T-helper 1 cell treated with Interleukin-12 subunit alpha and Interleukin-12 subunit beta and Interleukin-4 antibody, amounts not matched to agents 30 μg/mL and 1 μg/mL, for 36 hours (primary cell): ENCODE data around the gene MYO1A.

Experiments
- H3K27ac Mint-ChIP-seq: one replicate; pipeline ENCODE4 v1.8.0; 2021; ENCODE audit warnings: mild to moderate bottlenecking, mixed read lengths
- H3K27me3 Mint-ChIP-seq: one replicate; pipeline ENCODE4 v1.8.0; 2021; ENCODE audit warnings: low read depth, mixed read lengths
- H3K36me3 Mint-ChIP-seq: one replicate; pipeline ENCODE4 v1.8.0; 2021; ENCODE audit warnings: low read depth, mixed read lengths
- H3K4me1 Mint-ChIP-seq: one replicate; pipeline ENCODE4 v1.8.0; 2021; ENCODE audit warnings: low read depth, mixed read lengths
- H3K4me3 Mint-ChIP-seq: one replicate; pipeline ENCODE4 v1.8.0; 2021; ENCODE audit warnings: mild to moderate bottlenecking, moderate library complexity, mixed read lengths
- H3K9me3 Mint-ChIP-seq: one replicate; pipeline ENCODE4 v1.8.0; 2021; ENCODE audit warnings: mixed read lengths

MYO1A gene

DNA sequence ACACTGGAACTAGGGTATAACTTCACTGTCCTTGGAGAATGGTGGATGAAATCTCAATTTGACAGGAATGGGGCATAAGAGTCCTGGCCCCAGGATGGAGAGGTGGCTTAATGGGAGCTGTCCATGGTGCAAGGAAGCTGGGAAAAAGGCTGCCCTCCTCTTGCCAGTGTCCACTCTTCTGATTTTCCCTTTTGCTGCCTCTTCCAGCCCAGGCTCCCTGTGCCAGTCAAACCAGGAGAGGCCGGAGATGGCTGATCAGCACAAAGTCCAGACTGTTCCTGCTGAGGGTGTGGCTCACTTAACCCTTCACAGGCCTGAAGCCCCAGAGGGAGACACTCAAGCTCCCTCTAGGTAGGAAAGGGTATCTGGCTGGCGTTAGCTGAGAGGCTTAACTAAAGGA is at the start of gene MYO1A:
MYO1A (minus strand) TSS at position 240 of the 400 bp plus-strand sequence. CDS start 1,806 bp downstream, outside the sequence.
- Mint-ChIP-seq H3K27me3 (peaks cover 4% of the 10 kb centered on the region), H3K9me3 (no peaks in the 10 kb centered on the region), H3K4me3 (no peak within 1 kb of the TSS), H3K4me1 (peaks cover 18% of the 10 kb centered on the region), H3K27ac (no peak within 1 kb of the TSS), H3K36me3 (peaks cover 6% of the 10 kb centered on the region)

DNA sequence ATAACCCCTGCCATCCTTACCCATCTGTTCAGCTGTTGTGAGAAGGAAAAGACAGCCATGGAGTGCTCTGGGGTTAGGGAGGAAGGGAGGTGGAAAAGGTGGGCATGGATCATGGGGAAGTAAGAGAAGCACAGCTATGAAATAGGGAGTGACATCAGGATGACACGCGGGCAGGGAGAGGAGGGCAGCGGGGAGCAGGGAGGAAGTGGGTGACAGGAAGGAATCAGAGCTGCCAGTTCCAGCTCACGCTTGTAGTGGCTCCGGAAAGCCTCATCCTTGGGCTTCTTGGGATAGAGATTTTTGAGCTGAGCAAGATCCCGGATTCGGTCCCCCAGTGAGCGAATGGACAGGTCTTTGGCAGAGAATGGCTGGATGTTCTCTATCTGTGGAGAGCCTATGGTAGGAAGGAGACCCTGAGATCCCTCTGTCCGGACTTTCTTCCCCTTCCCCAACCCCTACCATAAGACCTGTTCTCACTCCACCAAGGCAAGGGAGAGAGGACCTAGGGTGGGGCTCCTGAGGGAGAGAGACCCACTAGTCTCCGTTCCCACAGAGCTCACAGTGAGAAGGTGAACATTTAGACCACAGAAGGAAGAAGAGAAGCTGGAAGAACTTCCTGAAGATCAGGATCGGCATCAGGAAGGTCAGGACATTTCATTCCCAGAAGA is 49.3 kb upstream of the MYO1A start:
- Mint-ChIP-seq H3K27ac (no peak overlapping the region), H3K4me3 (no peak overlapping the region), H3K36me3 (peaks cover 39% of the 10 kb centered on the region), H3K9me3 (no peaks in the 10 kb centered on the region), H3K4me1 (peaks cover 14% of the 10 kb centered on the region), H3K27me3 (no peaks in the 10 kb centered on the region)

DNA sequence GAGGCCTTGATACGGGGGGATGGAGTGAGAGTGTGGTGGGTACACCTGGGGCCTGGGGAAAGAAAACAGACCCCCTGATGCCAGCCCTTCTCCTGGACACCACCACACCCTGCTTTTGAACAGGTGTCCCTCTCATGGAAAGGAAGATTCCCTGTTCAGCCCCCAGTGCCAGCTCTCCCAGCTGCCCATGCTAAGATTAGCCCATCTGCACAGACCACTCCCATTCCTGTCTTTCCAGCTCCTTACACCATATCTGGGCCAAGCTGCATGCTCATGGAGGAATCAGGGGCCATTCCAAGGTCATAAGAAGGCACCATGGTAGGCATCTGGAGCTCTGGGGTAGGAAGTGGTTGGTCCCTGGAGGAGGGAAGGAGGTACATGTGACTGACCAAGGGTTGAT is 48.6 kb upstream of the MYO1A start:
- Mint-ChIP-seq H3K9me3 (no peaks in the 10 kb centered on the region), H3K27ac (no peak overlapping the region), H3K4me3 (no peak overlapping the region), H3K4me1 (peaks cover 17% of the 10 kb centered on the region), H3K36me3 (peaks cover 38% of the 10 kb centered on the region), H3K27me3 (no peaks in the 10 kb centered on the region)

DNA sequence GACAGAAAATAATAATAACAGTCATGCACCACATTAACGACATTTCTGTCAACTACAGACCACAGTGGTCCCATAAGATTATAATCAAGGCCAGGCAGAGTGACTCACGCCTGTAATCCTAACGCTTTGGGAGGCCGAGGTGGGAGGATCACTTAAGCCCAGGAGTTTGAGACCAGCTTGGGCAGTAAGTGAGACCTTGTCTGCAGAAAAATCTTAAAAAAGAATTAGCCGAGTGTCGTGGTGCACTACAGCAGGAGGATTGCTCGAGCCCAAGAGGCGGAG is 47.6 kb upstream of the MYO1A start:
- Mint-ChIP-seq H3K4me1 (peaks cover 25% of the 10 kb centered on the region), H3K27ac (no peak overlapping the region), H3K9me3 (no peaks in the 10 kb centered on the region), H3K27me3 (no peaks in the 10 kb centered on the region), H3K4me3 (no peak overlapping the region), H3K36me3 (peaks cover 44% of the 10 kb centered on the region)

DNA sequence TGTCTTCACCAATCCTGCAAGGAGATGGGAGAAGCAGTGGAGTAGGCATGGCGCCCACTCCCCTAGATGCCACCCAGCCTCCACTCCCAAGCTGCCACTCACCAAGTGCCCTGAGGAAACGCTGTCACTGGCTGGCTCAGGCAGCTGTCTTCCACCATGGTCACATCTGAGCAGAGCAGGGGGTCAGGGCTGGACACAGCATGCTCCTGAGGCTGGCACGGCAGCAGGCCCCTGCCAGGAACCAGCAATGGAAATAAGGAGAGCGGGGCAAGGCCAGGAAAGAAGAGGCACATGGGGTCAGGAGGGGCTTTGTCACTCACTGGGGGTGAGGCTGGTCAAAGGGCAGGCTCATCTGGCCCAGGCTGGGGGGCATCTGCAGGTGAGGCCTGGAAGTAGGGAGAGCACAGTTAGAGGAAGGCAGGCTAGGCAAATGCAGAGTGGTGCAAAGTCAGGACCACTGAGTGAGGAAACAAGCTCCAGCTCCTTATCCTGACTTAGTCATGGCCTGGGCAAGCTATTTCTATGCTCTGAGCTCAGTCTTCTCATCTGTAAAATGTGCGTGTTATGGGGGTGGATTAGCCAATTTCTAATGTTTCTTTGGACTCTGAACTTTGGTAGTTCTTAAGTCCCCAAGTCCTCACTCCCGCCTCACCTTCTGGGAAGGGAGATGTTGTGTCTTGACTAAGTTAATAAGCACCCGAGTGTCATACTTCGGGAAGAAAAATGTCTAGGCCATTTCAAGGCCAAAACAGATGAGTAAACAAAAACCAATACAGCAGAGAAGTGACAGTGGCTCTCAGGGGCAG is 47.0 kb upstream of the MYO1A start:
- peak overlapping the region; percentile 8 for H3K27ac Mint-ChIP-seq
- no peak overlapping the region for H3K4me3 Mint-ChIP-seq
- no peaks in the 10 kb centered on the region for H3K27me3 Mint-ChIP-seq
- H3K9me3 Mint-ChIP-seq, result no peaks in the 10 kb centered on the region
- peaks cover 26% of the 10 kb centered on the region for H3K4me1 Mint-ChIP-seq
- H3K36me3 Mint-ChIP-seq, result peaks cover 42% of the 10 kb centered on the region

DNA sequence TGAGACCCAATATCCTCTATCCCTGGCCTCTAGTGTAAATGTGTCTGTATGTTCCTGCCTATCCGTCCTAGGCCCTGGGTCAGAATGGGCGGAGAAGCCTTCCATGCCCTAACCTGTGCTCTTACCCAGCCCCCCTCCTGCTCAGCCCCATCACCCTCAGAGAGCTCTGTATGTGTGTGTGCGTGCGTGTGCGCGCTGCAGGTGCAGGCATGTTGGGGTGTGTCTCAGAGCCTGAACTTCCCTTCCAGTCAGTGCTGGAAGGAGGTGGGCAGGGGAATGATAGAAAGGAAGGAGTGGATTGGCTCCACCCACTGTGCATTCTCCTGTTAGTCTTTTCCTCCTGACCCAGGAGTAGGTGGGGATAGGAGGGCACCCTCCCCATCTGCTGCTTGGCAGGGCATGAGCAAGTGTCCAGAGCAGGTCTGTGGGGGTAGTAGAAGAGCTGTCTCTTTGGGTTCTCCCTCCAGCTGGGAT is 46.2 kb upstream of the MYO1A start:
- Mint-ChIP-seq H3K27me3 (no peaks in the 10 kb centered on the region), H3K27ac (peak overlapping the region; percentile 52), H3K4me3 (no peak overlapping the region), H3K4me1 (peaks cover 28% of the 10 kb centered on the region), H3K9me3 (no peaks in the 10 kb centered on the region), H3K36me3 (peaks cover 45% of the 10 kb centered on the region)

DNA sequence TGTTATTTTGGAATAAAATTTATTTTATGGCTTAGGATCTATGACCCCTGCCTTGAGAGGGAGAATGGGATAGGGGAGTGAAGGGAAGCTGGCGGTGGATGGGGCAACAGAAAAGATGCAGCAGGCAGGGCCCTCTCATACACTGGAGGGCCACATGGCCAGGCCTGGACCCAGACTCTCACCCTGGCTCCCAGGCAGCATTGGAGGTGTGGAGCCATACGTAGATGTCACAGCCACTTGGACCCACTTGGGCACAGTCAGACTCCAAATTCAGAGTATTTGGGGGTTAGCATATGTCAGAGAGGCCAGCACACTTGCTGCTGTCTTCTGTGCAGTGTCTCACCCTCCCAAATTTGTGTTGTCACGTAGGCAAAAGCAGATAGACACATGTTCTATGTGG is 45.5 kb upstream of the MYO1A start:
- no peak overlapping the region for H3K27ac Mint-ChIP-seq
- peaks cover 31% of the 10 kb centered on the region for H3K4me1 Mint-ChIP-seq
- no peak overlapping the region for H3K4me3 Mint-ChIP-seq
- no peaks in the 10 kb centered on the region for H3K9me3 Mint-ChIP-seq
- peaks cover 45% of the 10 kb centered on the region for H3K36me3 Mint-ChIP-seq
- H3K27me3 Mint-ChIP-seq, result no peaks in the 10 kb centered on the region

DNA sequence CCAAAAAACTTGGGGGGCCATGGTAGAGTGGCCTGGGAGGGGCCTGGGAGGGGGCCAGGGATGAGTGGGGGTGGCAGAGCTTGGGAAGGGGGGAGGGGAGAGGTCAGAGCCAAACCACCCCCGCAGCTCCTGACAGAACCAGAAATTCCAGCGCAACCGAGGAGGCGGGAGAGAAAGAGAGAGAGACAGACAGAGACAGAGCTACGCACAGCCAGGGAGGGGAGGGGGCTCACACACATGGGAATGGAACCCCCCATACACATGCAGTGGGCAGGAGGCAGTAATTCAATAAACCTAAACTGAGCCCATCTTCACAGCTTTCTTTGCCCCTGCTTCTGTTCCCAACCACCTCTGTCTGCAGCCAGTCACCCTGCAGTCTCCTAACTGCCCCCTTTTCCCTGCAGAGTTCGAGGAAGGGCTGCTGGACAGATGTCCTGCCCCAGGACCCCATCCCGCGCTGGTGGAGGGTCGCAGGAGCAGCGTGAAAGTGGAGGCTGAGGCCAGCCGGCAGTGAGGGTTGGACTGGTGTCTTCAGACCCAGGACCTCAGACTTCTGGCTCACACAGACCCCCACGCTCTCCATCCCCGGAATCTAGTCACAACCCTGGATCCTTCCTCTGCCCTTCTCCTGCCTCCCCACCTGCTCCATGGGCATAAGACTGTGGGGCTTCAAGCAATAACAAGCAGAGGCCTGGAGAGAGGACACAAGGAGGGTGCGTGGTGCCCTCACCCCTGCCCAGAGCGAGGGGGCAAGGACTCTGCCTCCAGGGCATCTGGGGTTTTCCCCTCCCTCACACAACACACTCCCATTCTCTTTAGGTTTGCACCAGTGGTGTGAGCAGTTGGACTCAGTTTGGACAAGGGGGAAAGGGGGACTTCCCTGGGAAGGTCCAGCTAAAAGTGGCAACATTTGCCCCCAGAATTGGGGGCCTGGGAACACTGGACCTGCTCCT is 44.6 kb upstream of the MYO1A start:
- H3K9me3 Mint-ChIP-seq, result no peaks in the 10 kb centered on the region
- H3K27ac Mint-ChIP-seq, result peak overlapping the region; percentile 41
- peaks cover 35% of the 10 kb centered on the region for H3K4me1 Mint-ChIP-seq
- H3K27me3 Mint-ChIP-seq, result no peaks in the 10 kb centered on the region
- H3K36me3 Mint-ChIP-seq, result peaks cover 43% of the 10 kb centered on the region
- no peak overlapping the region for H3K4me3 Mint-ChIP-seq

DNA sequence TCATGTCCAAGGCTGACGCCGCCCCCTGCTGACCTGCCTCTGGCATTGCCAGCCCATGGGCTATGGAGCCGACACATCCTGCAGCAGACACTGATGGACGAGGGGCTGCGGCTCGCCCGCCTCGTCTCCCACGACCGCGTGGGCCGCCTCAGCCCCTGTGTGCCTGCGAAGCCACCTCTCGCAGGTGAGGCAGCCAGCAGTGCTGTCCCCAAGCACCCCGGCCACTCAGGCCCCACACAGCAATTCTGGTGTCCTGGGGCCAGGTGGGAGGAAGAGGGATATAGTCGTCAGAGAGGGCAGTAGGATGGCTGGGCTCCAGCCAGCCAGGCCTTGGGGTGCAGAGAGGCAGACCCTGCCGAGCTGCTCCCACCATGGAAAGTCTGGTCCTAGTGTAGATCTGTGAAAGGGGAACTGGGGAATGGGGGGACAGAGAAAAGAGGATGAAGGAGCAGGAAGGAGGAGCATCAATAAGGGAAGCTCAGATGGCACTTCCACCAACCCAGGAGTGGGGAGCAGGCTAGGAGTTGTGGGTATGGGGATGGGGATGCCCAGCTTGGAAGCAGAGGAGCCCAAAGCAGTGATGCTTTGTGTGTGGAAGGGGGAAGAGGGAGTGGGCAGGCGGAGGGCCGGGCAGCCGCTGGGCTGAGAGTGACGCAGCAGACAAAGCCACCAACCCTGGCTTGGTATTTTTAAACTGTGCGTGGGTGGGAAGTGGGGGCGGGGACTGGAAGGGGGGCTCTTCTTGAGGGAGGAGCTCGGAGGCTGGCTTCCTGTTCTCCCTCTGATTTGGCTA is 43.7 kb upstream of the MYO1A start:
- Mint-ChIP-seq H3K4me3 (peak overlapping the region; percentile 54), H3K27ac (peak overlapping the region; percentile 81), H3K9me3 (no peaks in the 10 kb centered on the region), H3K27me3 (no peaks in the 10 kb centered on the region), H3K4me1 (peaks cover 31% of the 10 kb centered on the region), H3K36me3 (peaks cover 36% of the 10 kb centered on the region)

DNA sequence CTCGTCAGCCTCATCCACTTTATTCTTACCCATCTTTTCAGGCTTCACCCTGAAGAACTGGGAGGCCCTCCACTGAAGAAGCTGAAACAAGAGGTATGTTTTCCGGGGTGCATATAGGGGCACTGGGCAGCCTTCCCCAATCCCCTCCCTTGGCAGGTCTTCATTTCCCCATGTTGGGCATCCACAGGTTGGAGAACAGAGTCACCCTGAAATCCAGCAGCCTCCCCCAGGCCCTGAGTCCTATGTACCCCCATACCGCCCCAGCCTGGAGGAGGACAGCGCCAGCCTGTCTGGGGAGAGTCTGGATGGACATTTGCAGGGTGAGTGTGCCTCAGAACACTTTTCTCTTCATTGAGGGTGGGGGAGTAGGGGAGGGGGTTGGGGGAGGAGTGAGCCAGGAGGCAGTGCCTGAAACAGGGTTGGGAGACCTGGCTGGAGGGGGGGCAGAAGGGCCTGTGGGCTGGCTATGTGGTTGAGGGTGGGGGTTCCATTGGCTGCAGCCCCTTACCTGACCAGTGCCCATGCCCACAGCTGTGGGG is 43.0 kb upstream of the MYO1A start:
- Mint-ChIP-seq H3K9me3 (no peaks in the 10 kb centered on the region), H3K4me1 (peaks cover 36% of the 10 kb centered on the region), H3K27ac (peak overlapping the region; percentile 43), H3K27me3 (no peaks in the 10 kb centered on the region), H3K36me3 (peaks cover 33% of the 10 kb centered on the region), H3K4me3 (no peak overlapping the region)

DNA sequence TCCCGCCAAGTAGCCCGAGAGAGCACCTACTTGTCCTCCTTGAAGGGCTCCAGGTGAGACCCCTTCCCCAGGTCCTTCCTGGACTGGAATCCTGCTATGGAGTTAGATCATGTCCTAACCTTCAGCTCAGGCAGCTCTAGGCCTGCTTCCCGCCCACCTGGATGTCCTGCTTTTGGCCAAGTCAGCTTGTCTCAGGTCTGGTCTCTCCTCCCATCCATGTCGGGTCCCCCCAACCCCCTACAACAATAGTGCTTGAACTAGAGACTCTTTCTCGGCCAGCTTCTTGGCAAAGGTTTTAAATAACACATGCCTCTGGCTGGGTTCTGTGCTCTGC is 42.6 kb upstream of the MYO1A start:
- no peaks in the 10 kb centered on the region for H3K9me3 Mint-ChIP-seq
- peaks cover 39% of the 10 kb centered on the region for H3K4me1 Mint-ChIP-seq
- no peaks in the 10 kb centered on the region for H3K27me3 Mint-ChIP-seq
- peaks cover 32% of the 10 kb centered on the region for H3K36me3 Mint-ChIP-seq
- peak overlapping the region; percentile 43 for H3K27ac Mint-ChIP-seq
- H3K4me3 Mint-ChIP-seq, result no peak overlapping the region

DNA sequence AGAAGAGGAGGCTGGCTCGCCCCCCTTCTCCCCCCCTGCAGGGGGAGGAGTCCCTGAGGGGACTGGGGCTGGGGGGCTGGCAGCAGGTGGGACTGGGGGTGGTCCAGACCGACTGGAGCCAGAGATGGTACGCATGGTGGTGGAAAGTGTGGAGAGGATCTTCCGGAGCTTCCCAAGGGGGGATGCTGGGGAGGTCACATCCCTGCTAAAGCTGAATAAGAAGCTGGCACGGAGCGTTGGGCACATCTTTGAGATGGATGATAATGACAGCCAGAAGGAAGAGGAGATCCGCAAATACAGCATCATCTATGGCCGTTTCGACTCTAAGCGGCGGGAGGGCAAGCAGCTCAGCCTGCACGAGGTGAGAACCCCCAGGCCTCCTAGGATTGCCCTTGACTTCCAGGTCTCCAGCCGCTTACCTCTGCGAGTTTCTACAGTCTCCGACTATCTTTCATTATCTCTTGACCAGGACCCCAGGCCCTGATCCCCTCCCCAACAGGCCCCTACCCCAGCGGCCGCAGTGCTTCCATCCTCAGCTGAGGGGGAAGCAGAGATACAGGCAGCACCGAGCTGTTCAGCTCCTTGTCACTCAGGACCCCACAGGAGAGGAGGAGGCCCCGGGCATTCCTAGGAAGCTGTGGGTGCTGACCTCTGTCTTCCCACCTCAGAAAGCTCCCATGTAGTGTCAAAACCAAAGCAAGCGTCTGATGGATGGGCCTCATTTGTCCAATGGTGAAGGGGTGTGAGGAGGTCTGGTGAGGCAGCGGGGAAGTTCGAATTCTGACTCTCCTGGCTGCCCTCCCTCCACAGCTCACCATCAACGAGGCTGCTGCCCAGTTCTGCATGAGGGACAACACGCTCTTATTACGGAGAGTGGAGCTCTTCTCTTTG is 42.0 kb upstream of the MYO1A start:
- Mint-ChIP-seq H3K4me3 (no peak overlapping the region), H3K4me1 (peaks cover 39% of the 10 kb centered on the region), H3K27me3 (no peaks in the 10 kb centered on the region), H3K27ac (no peak overlapping the region), H3K36me3 (peaks cover 28% of the 10 kb centered on the region), H3K9me3 (no peaks in the 10 kb centered on the region)
